ENCODE measurements around the gene DAD1.

DNA sequence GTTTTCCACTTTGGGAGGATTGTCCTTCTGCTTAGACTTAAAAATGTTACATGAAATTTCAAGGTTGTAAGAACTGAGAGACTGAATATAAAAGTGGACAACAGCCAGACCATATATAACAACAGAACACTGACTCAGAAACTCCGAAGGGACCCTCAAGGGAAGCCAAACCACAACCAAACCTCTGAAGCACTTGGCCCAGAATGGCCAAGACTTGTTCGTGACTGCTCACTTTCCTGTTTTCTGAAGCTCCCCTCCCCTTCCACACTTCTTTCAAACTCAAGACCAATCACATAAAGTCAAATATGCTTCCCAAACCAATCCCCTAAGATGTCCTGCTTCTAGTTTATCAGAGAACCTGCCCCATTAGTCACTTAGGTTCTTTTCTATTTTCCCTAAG lies 41.5 kb upstream of the DAD1 start:
- TF ChIP-seq CTCF (IDR thresholded peaks at IDR 0.05) (no peak), EZH2phosphoT487 (IDR thresholded peaks at IDR 0.05) (no peak), EZH2 (IDR thresholded peaks at IDR 0.05) (no peak)

Measured in neural progenitor cell (in vitro differentiated cells).